ENCODE results near the gene CACNA1I.

- TF ChIP-seq CHD2 (IDR thresholded peaks at IDR 0.05; ENCODE audit: low read length, partially characterized antibody) (no peak), GATA2 (CRISPR knock-in tag; IDR thresholded peaks at IDR 0.05) (no peak), EP300 (IDR thresholded peaks at IDR 0.05; ENCODE audit: borderline replicate concordance in 1 of 2, low read depth in 1 of 2, low read length in 1 of 2) (no peak), RFX5 (IDR thresholded peaks at IDR 0.05; ENCODE audit: low read length) (no peak)
- TF ChIP-seq, protein P1, sequence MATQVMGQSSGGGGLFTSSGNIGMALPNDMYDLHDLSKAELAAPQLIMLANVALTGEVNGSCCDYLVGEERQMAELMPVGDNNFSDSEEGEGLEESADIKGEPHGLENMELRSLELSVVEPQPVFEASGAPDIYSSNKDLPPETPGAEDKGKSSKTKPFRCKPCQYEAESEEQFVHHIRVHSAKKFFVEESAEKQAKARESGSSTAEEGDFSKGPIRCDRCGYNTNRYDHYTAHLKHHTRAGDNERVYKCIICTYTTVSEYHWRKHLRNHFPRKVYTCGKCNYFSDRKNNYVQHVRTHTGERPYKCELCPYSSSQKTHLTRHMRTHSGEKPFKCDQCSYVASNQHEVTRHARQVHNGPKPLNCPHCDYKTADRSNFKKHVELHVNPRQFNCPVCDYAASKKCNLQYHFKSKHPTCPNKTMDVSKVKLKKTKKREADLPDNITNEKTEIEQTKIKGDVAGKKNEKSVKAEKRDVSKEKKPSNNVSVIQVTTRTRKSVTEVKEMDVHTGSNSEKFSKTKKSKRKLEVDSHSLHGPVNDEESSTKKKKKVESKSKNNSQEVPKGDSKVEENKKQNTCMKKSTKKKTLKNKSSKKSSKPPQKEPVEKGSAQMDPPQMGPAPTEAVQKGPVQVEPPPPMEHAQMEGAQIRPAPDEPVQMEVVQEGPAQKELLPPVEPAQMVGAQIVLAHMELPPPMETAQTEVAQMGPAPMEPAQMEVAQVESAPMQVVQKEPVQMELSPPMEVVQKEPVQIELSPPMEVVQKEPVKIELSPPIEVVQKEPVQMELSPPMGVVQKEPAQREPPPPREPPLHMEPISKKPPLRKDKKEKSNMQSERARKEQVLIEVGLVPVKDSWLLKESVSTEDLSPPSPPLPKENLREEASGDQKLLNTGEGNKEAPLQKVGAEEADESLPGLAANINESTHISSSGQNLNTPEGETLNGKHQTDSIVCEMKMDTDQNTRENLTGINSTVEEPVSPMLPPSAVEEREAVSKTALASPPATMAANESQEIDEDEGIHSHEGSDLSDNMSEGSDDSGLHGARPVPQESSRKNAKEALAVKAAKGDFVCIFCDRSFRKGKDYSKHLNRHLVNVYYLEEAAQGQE (IDR thresholded peaks at IDR 0.05; ENCODE audit: low read depth, low read length) = no peak
- TF ChIP-seq, protein P2, sequence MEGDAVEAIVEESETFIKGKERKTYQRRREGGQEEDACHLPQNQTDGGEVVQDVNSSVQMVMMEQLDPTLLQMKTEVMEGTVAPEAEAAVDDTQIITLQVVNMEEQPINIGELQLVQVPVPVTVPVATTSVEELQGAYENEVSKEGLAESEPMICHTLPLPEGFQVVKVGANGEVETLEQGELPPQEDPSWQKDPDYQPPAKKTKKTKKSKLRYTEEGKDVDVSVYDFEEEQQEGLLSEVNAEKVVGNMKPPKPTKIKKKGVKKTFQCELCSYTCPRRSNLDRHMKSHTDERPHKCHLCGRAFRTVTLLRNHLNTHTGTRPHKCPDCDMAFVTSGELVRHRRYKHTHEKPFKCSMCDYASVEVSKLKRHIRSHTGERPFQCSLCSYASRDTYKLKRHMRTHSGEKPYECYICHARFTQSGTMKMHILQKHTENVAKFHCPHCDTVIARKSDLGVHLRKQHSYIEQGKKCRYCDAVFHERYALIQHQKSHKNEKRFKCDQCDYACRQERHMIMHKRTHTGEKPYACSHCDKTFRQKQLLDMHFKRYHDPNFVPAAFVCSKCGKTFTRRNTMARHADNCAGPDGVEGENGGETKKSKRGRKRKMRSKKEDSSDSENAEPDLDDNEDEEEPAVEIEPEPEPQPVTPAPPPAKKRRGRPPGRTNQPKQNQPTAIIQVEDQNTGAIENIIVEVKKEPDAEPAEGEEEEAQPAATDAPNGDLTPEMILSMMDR (IDR thresholded peaks at IDR 0.05) = no peak; the same call in 1 of the 2 replicates
These were observed 41.1 kb upstream of the CACNA1I start for GRCh38 chr22:39529487-39529851.

All from SK-N-SH (cell line).